Vagina (tissue), 2 donors: Measurements from ENCODE around the gene TULP1.

Source experiments
- CTCF ChIP-seq, 3 experiments: fragments of 450-650 bp in 2 of 3; fragments of 200-600 bp in 1 of 3; sonication (generic) in 1 of 3; IDR thresholded peaks; one replicate each; pipeline ENCODE4 v1.5.1; 2017 to 2019; ENCODE audit warnings: antibody characterized with exemption in 3 of 3, mild to moderate bottlenecking in 2 of 3, moderate library complexity in 2 of 3
- POLR2A ChIP-seq, 2 donors: fragments of 450-650 bp; IDR thresholded peaks; one replicate each; pipeline ENCODE4 v1.6.1; 2017; ENCODE audit warnings: antibody characterized with exemption in 2 of 2, mild to moderate bottlenecking in 2 of 2, moderate library complexity in 2 of 2
- POLR2AphosphoS5 ChIP-seq, 2 donors: sonication (generic); formaldehyde crosslinking; IDR thresholded peaks; one replicate each; pipeline ENCODE4 v1.9.0; 2017; ENCODE audit warnings: antibody characterized with exemption in 2 of 2, mild to moderate bottlenecking in 2 of 2, low read depth in 1 of 2; ENCODE audit not compliant: insufficient read depth in 1 of 2

DNA sequence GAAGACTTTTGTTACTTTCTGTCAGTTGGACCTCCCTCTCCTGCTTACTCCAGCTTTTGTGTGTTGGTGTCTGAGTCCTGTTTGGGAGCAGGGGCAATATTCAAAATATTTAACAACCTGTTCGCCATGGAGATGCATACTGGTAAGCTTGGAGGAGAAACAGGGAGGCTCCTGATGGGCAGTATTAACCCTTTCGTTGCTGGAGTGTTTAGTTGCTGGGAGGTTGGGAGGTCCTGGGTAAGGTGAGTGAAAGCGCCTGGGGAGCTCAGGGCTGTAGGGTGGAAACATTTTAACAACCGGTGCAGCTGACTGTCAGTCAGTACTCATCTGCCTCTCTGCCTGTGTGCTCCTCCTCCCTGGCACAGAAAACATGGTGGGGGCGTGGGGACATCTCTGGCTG, 4.2 kb downstream of the TULP1 start:
- no peak for TF ChIP-seq POLR2A (IDR thresholded peaks at IDR 0.05)
- TF ChIP-seq CTCF (IDR thresholded peaks at IDR 0.05): no peak
- TF ChIP-seq POLR2AphosphoS5 (IDR thresholded peaks at IDR 0.05; ENCODE audit: insufficient read depth in 1 of 2, low read depth in 1 of 2): no peak
